ENCODE measurements around the gene PRSS57.
"Not testable (repeated sequence)": the region's sequence is repeated elsewhere in the genome, so short reads cannot be mapped to it uniquely, and the experiment has no call there.

PRSS57 gene

GRCh38 chr19:666985-667573 is 28.2 kb downstream of the PRSS57 start:
- not testable (repeated sequence) for DNase-seq

DNA sequence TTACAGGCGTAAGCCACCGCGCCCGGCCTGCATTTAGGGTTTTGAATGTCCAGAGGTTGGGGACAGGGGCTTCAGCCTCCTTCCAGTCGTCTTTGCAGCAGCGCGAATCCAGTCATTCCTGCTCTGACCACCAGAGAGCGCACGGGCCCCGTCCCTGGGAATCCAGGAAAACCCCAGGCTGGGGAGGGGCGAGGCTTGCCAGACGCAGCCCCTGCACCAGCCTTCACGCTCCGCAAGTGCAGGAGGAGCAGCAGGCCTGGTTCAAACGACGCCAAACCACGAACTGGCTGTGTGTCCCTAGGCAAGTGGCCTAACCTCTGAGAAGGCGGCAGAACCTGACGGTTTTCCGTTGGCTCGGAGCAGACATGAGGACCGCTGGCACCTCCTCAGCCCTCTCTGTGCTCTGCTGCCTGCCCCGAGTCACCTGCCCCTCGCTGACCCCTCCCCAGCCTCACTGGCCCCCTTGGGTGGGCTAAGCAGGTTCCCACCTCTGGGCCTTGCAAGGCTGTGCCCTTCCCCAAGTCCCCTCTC is 30.3 kb downstream of the PRSS57 start:
- DNase-seq: peak; percentile 51

- DNase-seq: no peak
These were observed 31.6 kb downstream of the PRSS57 start for GRCh38 chr19:663682-664117.

- peak; percentile 72 for DNase-seq
These were observed 32.1 kb downstream of the PRSS57 start, which contains the start of gene RNF126 for GRCh38 chr19:662962-663681. TSS of gene RNF126 (minus strand) at chr19:663214. CDS start at chr19:663121, 93 bp downstream.

GRCh38 chr19:662207-662961 is 32.9 kb downstream of the PRSS57 start:
- no peak for DNase-seq

- DNase-seq: peak; percentile 44
These were observed 33.6 kb downstream of the PRSS57 start for GRCh38 chr19:661427-662196.

DNA sequence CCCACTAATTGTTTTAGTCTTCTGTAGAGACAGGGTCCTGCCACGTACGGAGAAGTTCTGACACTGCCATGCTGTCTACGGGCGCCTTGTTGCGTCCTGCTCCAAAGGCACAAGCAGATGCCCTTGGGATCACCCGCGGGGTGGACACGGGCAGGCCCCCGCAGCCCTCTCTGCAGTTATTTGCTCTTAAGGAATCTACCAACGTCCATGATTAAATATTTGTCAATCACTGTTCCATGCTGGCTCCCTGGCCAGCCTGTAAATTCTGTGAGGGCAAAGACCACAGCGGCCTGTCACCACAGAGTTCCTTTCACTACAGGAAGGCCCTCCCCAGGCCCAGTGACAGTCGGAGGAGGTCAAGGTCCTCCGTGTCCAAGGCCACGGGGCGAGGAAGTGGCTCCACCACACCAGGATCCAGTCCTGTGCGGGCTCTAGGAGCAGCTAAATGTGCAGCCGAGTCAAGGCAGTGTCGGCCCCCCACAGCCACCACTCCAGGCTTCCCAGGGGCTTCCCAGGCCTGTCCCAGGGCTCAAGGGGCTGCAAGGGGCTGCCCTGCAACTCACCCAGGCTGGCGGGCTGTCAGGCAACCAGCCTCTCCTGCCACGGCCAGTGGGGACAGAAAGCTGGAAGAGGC is 34.3 kb downstream of the PRSS57 start:
- DNase-seq: no peak

DNA sequence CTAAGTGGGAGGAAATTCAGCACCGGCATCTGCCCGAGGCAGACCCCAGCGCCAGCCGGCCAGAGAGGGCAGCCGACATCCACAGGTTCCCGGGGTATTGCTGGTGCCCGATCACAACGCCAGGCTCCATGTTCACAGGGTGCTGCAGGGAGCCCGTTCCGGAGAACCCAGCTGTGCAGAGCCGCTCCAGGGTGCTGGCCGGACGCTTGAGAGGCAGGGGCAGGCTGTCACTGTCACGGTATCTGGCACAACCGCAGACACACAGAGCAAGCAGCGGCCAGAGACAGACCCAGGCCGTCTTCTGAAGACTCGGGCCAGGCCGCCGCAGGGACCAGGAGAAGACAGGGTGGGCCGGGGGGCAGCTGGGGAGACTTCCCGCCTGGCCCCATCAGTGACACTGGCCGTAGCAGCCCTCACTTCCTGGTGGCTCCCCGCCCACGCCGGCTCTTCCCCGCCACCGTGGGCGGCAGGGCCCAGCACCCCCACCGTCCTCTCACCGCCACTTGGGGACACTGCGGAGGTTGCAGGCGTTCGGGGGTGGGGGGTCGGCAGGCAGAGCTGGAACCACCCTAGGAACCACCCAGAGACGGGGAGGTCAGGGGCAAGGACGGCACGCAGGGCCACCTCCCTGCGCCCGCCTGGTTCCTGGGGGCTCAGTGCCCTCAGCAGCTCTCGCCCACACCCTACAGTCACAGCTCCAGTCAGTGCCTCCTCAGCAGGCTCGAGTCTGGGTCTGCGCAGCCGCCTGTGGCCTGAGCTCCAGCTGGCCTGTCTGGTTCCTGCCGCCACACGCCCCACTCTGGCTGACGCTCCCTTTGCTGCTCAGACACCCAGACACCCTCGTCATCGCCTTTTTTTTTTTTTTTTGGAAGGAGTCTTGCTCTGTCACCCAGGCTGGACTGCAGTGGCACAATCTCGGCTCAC is 36.1 kb downstream of the PRSS57 start:
- DNase-seq: no peak

GRCh38 chr19:658059-658839 is 37.0 kb downstream of the PRSS57 start:
- DNase-seq: no peak

DNA sequence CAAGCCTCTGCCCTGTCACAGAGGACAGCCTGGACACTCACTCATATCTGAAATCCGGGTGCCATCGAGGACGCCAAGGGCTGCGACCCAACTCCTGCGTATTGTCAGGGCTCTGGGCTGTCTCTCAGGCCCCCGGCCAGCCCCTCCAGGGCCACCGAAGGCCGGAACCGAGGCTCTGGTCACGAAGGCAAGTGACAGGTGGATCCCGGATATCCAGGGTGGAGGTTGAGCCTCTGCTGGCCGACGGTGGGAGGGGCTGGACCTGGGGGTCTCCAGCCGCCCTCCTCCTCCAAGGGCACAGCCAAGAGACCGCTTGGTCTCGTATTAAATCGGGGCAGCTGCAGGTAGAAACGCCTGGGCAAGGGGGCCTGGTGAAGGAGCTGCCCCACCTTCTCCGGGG is 37.6 kb downstream of the PRSS57 start:
- no peak for DNase-seq

- no peak for DNase-seq
These were observed 38.3 kb downstream of the PRSS57 start for GRCh38 chr19:656751-657559.

- no peak for DNase-seq
These were observed 39.6 kb downstream of the PRSS57 start for GRCh38 chr19:655691-656090.

DNA sequence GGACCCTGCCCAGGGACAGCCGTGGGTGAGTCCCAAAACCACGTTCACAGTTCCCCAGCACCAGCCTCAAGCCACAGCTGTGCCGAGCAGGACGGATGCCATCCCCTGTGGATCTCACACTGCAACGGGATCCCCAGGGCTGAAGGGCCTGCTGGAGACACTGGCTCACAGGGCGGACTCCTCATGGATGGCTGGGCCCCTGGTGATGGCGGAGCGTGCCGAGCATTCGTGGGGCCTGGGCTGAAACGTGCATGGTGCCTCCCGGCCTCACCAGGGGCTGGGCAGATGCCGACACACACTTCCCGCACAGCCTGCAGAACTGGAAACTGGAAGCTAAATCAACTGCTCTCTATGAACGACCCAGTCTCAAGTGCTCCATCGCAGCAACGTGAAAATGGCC is 41.8 kb downstream of the PRSS57 start:
- DNase-seq: no peak

DNA sequence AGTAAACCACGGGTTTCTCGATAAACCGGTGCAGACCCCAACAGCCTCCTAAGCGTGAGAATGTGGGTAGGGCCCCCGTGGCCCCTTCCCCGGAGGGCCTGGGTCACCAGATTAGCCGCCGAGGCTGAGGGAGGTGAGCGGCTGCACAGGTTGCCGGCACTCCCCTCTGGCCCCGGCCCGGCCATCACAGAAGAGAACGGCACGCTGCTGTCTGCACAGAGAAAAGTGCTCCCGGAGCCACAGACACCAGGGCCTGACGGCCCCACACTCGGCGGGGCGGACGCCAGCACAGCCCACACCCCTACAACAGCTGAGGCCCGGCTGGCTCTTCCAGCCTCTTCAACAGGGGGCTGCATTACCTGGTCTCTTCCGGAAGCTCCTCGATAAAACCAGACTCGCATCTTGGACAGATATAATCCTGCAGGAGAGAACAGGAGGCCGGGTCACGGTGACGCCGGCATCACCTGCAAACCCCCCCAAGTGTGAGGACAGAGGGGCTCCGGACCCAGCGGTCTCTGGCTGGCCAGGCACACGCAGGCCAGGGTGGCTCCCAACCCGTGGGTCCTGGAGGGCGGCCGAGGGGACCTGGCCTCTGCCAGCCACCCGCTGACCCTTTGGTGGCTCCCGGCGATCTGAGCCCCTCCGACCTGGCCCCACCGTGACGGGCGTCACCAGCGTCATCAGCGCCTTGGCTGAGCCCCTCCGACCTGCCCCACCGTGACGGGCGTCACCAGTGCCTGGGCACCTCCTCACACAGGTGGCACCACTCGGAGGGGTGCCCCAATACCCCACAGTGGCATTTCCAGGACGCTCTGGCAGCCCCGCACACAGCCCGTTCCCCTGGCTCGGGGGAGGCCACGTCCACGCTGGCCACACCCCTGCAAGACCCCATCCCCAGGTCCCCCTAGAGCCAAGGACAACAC is 42.5 kb downstream of the PRSS57 start:
- no peak for DNase-seq

GRCh38 chr19:651991-652390 is 43.3 kb downstream of the PRSS57 start:
- no peak for DNase-seq

DNA sequence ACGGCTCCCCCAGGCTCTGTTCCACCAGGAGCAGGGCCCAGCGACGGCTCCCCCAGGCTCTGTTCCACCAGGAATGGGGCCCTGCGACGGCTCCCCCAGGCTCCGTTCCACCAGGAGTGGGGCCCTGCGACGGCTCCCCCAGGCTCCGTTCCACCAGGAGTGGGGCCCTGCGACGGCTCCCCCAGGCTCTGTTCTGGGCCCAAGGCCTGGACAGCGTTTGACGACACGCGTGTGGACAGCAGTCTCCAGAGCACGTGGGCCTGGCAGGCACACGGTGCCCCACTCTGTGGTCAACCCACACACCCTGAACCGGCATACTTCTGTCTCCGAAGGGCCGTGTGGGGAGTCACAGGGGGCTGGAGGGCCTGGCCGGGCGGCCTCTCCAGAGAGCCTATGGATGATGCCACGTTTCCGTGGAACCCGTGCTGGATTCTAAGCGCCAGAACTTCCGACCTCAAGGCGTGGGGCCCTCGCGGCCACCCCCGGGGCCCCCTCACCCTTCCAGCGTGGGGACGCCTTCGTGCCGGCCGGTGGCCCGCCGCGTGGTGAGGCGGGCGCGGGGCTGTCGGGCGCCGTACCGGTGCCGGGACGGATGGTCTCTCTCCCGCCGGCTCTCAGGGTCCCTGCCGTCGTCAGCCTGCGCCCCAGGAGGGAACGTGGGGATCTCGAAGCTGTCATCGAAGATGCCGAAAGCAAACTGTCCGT is 44.0 kb downstream of the PRSS57 start:
- no peak for DNase-seq

GRCh38 chr19:650121-650520 is 45.1 kb downstream of the PRSS57 start:
- no peak for DNase-seq

All from KG1 (cell line).